Measurements from ENCODE around the gene TRABD2A.
"Not testable (repeated sequence)": the region's sequence is repeated elsewhere in the genome, so short reads cannot be mapped to it uniquely, and the experiment has no call there.

The TRABD2A gene

GRCh38 chr2:84786601-84787000 lies 94.3 kb downstream of the TRABD2A start:
- H3K27me3 ChIP-seq (ENCODE audit: control insufficient read depth in 2 of 2, insufficient read depth in 2 of 2, low read length in 2 of 2): no peaks in the 10 kb centered on the region
- H3K4me1 ChIP-seq (ENCODE audit: control insufficient read depth in 2 of 2, insufficient read depth in 2 of 2, low read length in 2 of 2): peaks cover 9% of the 10 kb centered on the region in 2 donors
- no peak overlapping the region for H3K27ac ChIP-seq (ENCODE audit: low read depth in 2 of 2, low read length in 2 of 2)
- no peaks in the 10 kb centered on the region for H3K36me3 ChIP-seq (ENCODE audit: control insufficient read depth in 2 of 2, insufficient read depth in 2 of 2, low read length in 2 of 2)
- H3K4me3 ChIP-seq (ENCODE audit: low read length in 2 of 2): no peak overlapping the region
- H3K9ac ChIP-seq (ENCODE audit: low read depth in 1 of 2, low read length in 2 of 2): no peak overlapping the region
- no peaks in the 10 kb centered on the region for H3K9me3 ChIP-seq (ENCODE audit: control insufficient read depth in 2 of 2, low read length in 2 of 2)

GRCh38 chr2:84785950-84786349 lies 94.9 kb downstream of the TRABD2A start:
- H3K4me3 ChIP-seq (ENCODE audit: low read length in 2 of 2): no peak overlapping the region
- no peak overlapping the region for H3K9ac ChIP-seq (ENCODE audit: low read depth in 1 of 2, low read length in 2 of 2)
- H3K36me3 ChIP-seq (ENCODE audit: control insufficient read depth in 2 of 2, insufficient read depth in 2 of 2, low read length in 2 of 2): no peaks in the 10 kb centered on the region
- no peaks in the 10 kb centered on the region for H3K9me3 ChIP-seq (ENCODE audit: control insufficient read depth in 2 of 2, low read length in 2 of 2)
- H3K27me3 ChIP-seq (ENCODE audit: control insufficient read depth in 2 of 2, insufficient read depth in 2 of 2, low read length in 2 of 2): no peaks in the 10 kb centered on the region
- H3K27ac ChIP-seq (ENCODE audit: low read depth in 2 of 2, low read length in 2 of 2): no peak overlapping the region
- H3K4me1 ChIP-seq (ENCODE audit: control insufficient read depth in 2 of 2, insufficient read depth in 2 of 2, low read length in 2 of 2): peaks cover 9 to 13% of the 10 kb centered on the region in 2 donors

GRCh38 chr2:84782717-84783442 lies 98.0 kb downstream of the TRABD2A start:
- Histone ChIP-seq H3K9me3 (ENCODE audit: control insufficient read depth in 2 of 2, low read length in 2 of 2) (no peaks in the 10 kb centered on the region), H3K27me3 (ENCODE audit: control insufficient read depth in 2 of 2, insufficient read depth in 2 of 2, low read length in 2 of 2) (no peaks in the 10 kb centered on the region), H3K9ac (ENCODE audit: low read depth in 1 of 2, low read length in 2 of 2) (peak overlapping the region; percentile 16 to 36), H3K27ac (ENCODE audit: low read depth in 2 of 2, low read length in 2 of 2) (peak overlapping the region; percentile 77 to 86), H3K36me3 (ENCODE audit: control insufficient read depth in 2 of 2, insufficient read depth in 2 of 2, low read length in 2 of 2) (no peaks in the 10 kb centered on the region), H3K4me3 (ENCODE audit: low read length in 2 of 2) (no peak overlapping the region), H3K4me1 (ENCODE audit: control insufficient read depth in 2 of 2, insufficient read depth in 2 of 2, low read length in 2 of 2) (peaks cover 9 to 13% of the 10 kb centered on the region in 2 donors)

- peaks cover 9 to 13% of the 10 kb centered on the region in 2 donors for H3K4me1 ChIP-seq (ENCODE audit: control insufficient read depth in 2 of 2, insufficient read depth in 2 of 2, low read length in 2 of 2)
- H3K36me3 ChIP-seq (ENCODE audit: control insufficient read depth in 2 of 2, insufficient read depth in 2 of 2, low read length in 2 of 2): no peaks in the 10 kb centered on the region
- peak overlapping the region; percentile 16 to 36 for H3K9ac ChIP-seq (ENCODE audit: low read depth in 1 of 2, low read length in 2 of 2)
- peak overlapping the region; percentile 77 to 86 for H3K27ac ChIP-seq (ENCODE audit: low read depth in 2 of 2, low read length in 2 of 2)
- H3K27me3 ChIP-seq (ENCODE audit: control insufficient read depth in 2 of 2, insufficient read depth in 2 of 2, low read length in 2 of 2): no peaks in the 10 kb centered on the region
- H3K9me3 ChIP-seq (ENCODE audit: control insufficient read depth in 2 of 2, low read length in 2 of 2): no peaks in the 10 kb centered on the region
- H3K4me3 ChIP-seq (ENCODE audit: low read length in 2 of 2): no peak overlapping the region
Measured at GRCh38 chr2:84781942-84782716, 98.8 kb downstream of the TRABD2A start.

- H3K9me3 ChIP-seq (ENCODE audit: control insufficient read depth in 2 of 2, low read length in 2 of 2): no peaks in the 10 kb centered on the region
- H3K9ac ChIP-seq (ENCODE audit: low read depth in 1 of 2, low read length in 2 of 2): no peak overlapping the region
- no peak overlapping the region for H3K27ac ChIP-seq (ENCODE audit: low read depth in 2 of 2, low read length in 2 of 2)
- no peaks in the 10 kb centered on the region for H3K36me3 ChIP-seq (ENCODE audit: control insufficient read depth in 2 of 2, insufficient read depth in 2 of 2, low read length in 2 of 2)
- H3K27me3 ChIP-seq (ENCODE audit: control insufficient read depth in 2 of 2, insufficient read depth in 2 of 2, low read length in 2 of 2): no peaks in the 10 kb centered on the region
- H3K4me3 ChIP-seq (ENCODE audit: low read length in 2 of 2): no peak overlapping the region
- H3K4me1 ChIP-seq (ENCODE audit: control insufficient read depth in 2 of 2, insufficient read depth in 2 of 2, low read length in 2 of 2): peaks cover 9 to 13% of the 10 kb centered on the region in 2 donors
Measured at GRCh38 chr2:84779781-84780180, 101.1 kb downstream of the TRABD2A start.

- Histone ChIP-seq H3K27me3 (ENCODE audit: control insufficient read depth in 2 of 2, insufficient read depth in 2 of 2, low read length in 2 of 2) (no peaks in the 10 kb centered on the region), H3K9me3 (ENCODE audit: control insufficient read depth in 2 of 2, low read length in 2 of 2) (peaks cover 0 to 5% of the 10 kb centered on the region in 2 donors), H3K4me3 (ENCODE audit: low read length in 2 of 2) (no peak overlapping the region)
Measured at GRCh38 chr2:84778911-84779690, 101.8 kb downstream of the TRABD2A start.

GRCh38 chr2:84776011-84776410 lies 104.9 kb downstream of the TRABD2A start:
- peaks cover 5% of the 10 kb centered on the region in 2 donors for H3K9me3 ChIP-seq (ENCODE audit: control insufficient read depth in 2 of 2, low read length in 2 of 2)
- no peak overlapping the region for H3K27ac ChIP-seq (ENCODE audit: low read depth in 2 of 2, low read length in 2 of 2)
- no peak overlapping the region for H3K9ac ChIP-seq (ENCODE audit: low read depth in 1 of 2, low read length in 2 of 2)
- no peaks in the 10 kb centered on the region for H3K27me3 ChIP-seq (ENCODE audit: control insufficient read depth in 2 of 2, insufficient read depth in 2 of 2, low read length in 2 of 2)
- no peaks in the 10 kb centered on the region for H3K36me3 ChIP-seq (ENCODE audit: control insufficient read depth in 2 of 2, insufficient read depth in 2 of 2, low read length in 2 of 2)
- no peaks in the 10 kb centered on the region for H3K4me1 ChIP-seq (ENCODE audit: control insufficient read depth in 2 of 2, insufficient read depth in 2 of 2, low read length in 2 of 2)
- H3K4me3 ChIP-seq (ENCODE audit: low read length in 2 of 2): no peak overlapping the region

More at GRCh38 chr2:84778911-84779690, 101.8 kb downstream of the TRABD2A start:
- Histone ChIP-seq H3K27ac (ENCODE audit: low read depth in 2 of 2, low read length in 2 of 2) (no peak overlapping the region), H3K4me1 (ENCODE audit: control insufficient read depth in 2 of 2, insufficient read depth in 2 of 2, low read length in 2 of 2) (peaks cover 9 to 13% of the 10 kb centered on the region in 2 donors), H3K36me3 (ENCODE audit: control insufficient read depth in 2 of 2, insufficient read depth in 2 of 2, low read length in 2 of 2) (no peaks in the 10 kb centered on the region), H3K9ac (ENCODE audit: low read depth in 1 of 2, low read length in 2 of 2) (no peak overlapping the region)

GRCh38 chr2:84773562-84773961 lies 107.3 kb downstream of the TRABD2A start:
- H3K27ac ChIP-seq (ENCODE audit: low read depth in 2 of 2, low read length in 2 of 2); H3K4me1 ChIP-seq (ENCODE audit: control insufficient read depth in 2 of 2, insufficient read depth in 2 of 2, low read length in 2 of 2); H3K27me3 ChIP-seq (ENCODE audit: control insufficient read depth in 2 of 2, insufficient read depth in 2 of 2, low read length in 2 of 2); H3K9me3 ChIP-seq (ENCODE audit: control insufficient read depth in 2 of 2, low read length in 2 of 2); H3K36me3 ChIP-seq (ENCODE audit: control insufficient read depth in 2 of 2, insufficient read depth in 2 of 2, low read length in 2 of 2); H3K9ac ChIP-seq (ENCODE audit: low read depth in 1 of 2, low read length in 2 of 2); H3K4me3 ChIP-seq (ENCODE audit: low read length in 2 of 2): not testable (repeated sequence)
